Measurements from ENCODE around the gene RGS19.
A peak's percentile ranks its signal among the peaks of the same experiment; 100 is the strongest.

RGS19 gene

GRCh38 chr20:64083804-64084684 lies 4.7 kb upstream of the RGS19 start, which contains the start of gene LKAAEAR1:
LKAAEAR1 (minus strand) TSS chr20:64084398; CDS start chr20:64084219, 179 bp downstream.
- H2BK12ac ChIP-seq (ENCODE audit: low read length): peak within 1 kb of the TSS; percentile 94
- H3K27me3 ChIP-seq (ENCODE audit: control insufficient read depth in 3 of 3, insufficient read depth in 3 of 3, low read depth in 1 of 3, low read length in 3 of 3): peaks cover 2 to 64% (median 42%) of the 10 kb centered on the region in 3 experiments

GRCh38 chr20:64083378-64083803 lies 4.1 kb upstream of the RGS19 start:
- no peak overlapping the region for H3K14ac ChIP-seq (ENCODE audit: low read length)
- H4K8ac ChIP-seq (ENCODE audit: low read depth, low read length): no peak overlapping the region
- H2AK5ac ChIP-seq (ENCODE audit: low read depth, low read length): peak overlapping the region; percentile 20
- H3K23ac ChIP-seq (ENCODE audit: low read depth, low read length, poor library complexity): peak overlapping the region; percentile 93
- no peak overlapping the region for H2BK5ac ChIP-seq (ENCODE audit: low read length)
- H3K27ac ChIP-seq (replicated peaks; ENCODE audit: low read length): no peak overlapping the region
- peaks cover 2 to 57% (median 42%) of the 10 kb centered on the region in 3 experiments for H3K27me3 ChIP-seq (ENCODE audit: control insufficient read depth in 3 of 3, insufficient read depth in 3 of 3, low read depth in 1 of 3, low read length in 3 of 3)
- no peaks in the 10 kb centered on the region for H3K36me3 ChIP-seq (replicated peaks in 1 of 2; ENCODE audit: control insufficient read depth in 2 of 2, insufficient read depth in 2 of 2, low read length in 2 of 2)
- peak; percentile 76 for DNase-seq (ENCODE audit: low spot score)
- H3K4me2 ChIP-seq (ENCODE audit: insufficient read depth, low read length, poor library complexity, severe bottlenecking): peak overlapping the region; percentile 91
- H2BK120ac ChIP-seq (ENCODE audit: low read depth, low read length): no peak overlapping the region
- WGBS, 2 donors (ENCODE audit: extremely low coverage in 2 of 2, insufficient read length in 2 of 2, insufficient replicate concordance in 1 of 2): no CpG with 5 or more reads among the region's 52 CpGs
- H4K91ac ChIP-seq (ENCODE audit: low read depth, low read length, poor library complexity): no peak overlapping the region
- peak overlapping the region; percentile 85 for H2AFZ ChIP-seq (ENCODE audit: low read length)
- peaks cover 3% of the 10 kb centered on the region for H3K79me1 ChIP-seq (ENCODE audit: low read depth, low read length)
- peak overlapping the region; percentile 98 for H3K18ac ChIP-seq (ENCODE audit: low read length)
- no peak overlapping the region for H2BK12ac ChIP-seq (ENCODE audit: low read length)
- H3K4ac ChIP-seq (ENCODE audit: low read length): no peak overlapping the region
- peak overlapping the region; percentile 28 to 78 for H3K4me3 ChIP-seq (ENCODE audit: low read length in 2 of 2)
- peak overlapping the region; percentile 19 for H2BK15ac ChIP-seq (ENCODE audit: low read length)
- peak overlapping the region; percentile 46 for H3K9ac ChIP-seq (ENCODE audit: low read depth, low read length, poor library complexity)
- peaks cover 8 to 19% of the 10 kb centered on the region in 2 donors for H3K9me3 ChIP-seq (replicated peaks in 1 of 2; ENCODE audit: control insufficient read depth in 2 of 2, insufficient read depth in 1 of 2, low read depth in 1 of 2, low read length in 2 of 2)
- H3K4me1 ChIP-seq (ENCODE audit: control insufficient read depth in 2 of 2, insufficient read depth in 1 of 2, low read depth in 1 of 2, low read length in 2 of 2): peaks cover 32 to 50% of the 10 kb centered on the region in 2 donors

More at GRCh38 chr20:64083804-64084684, 4.7 kb upstream of the RGS19 start, which contains the start of gene LKAAEAR1:
- Histone ChIP-seq H2BK5ac (ENCODE audit: low read length) (no peak within 1 kb of the TSS), H3K36me3 (replicated peaks in 1 of 2; ENCODE audit: control insufficient read depth in 2 of 2, insufficient read depth in 2 of 2, low read length in 2 of 2) (no peaks in the 10 kb centered on the region), H3K9ac (ENCODE audit: low read depth, low read length, poor library complexity) (peak within 1 kb of the TSS; percentile 88), H2BK120ac (ENCODE audit: low read depth, low read length) (no peak within 1 kb of the TSS), H3K4ac (ENCODE audit: low read length) (no peak within 1 kb of the TSS), H3K14ac (ENCODE audit: low read length) (peak within 1 kb of the TSS; percentile 94), H2AFZ (ENCODE audit: low read length) (peak within 1 kb of the TSS; percentile 85), H2BK15ac (ENCODE audit: low read length) (peak within 1 kb of the TSS; percentile 49), H3K4me3 (ENCODE audit: low read length in 2 of 2) (peak within 1 kb of the TSS; percentile 28 to 78), H3K27ac (replicated peaks; ENCODE audit: low read length) (no peak within 1 kb of the TSS), H3K79me1 (ENCODE audit: low read depth, low read length) (peaks cover 2% of the 10 kb centered on the region), H4K91ac (ENCODE audit: low read depth, low read length, poor library complexity) (no peak within 1 kb of the TSS), H3K9me3 (replicated peaks in 1 of 2; ENCODE audit: control insufficient read depth in 2 of 2, insufficient read depth in 1 of 2, low read depth in 1 of 2, low read length in 2 of 2) (peaks cover 8 to 19% of the 10 kb centered on the region in 2 donors), H3K4me2 (ENCODE audit: insufficient read depth, low read length, poor library complexity, severe bottlenecking) (peak within 1 kb of the TSS; percentile 91), H3K18ac (ENCODE audit: low read length) (peak within 1 kb of the TSS; percentile 98), H3K4me1 (ENCODE audit: control insufficient read depth in 2 of 2, insufficient read depth in 1 of 2, low read depth in 1 of 2, low read length in 2 of 2) (peaks cover 27 to 43% of the 10 kb centered on the region in 2 donors), H2AK5ac (ENCODE audit: low read depth, low read length) (peak within 1 kb of the TSS; percentile 20), H3K23ac (ENCODE audit: low read depth, low read length, poor library complexity) (peak within 1 kb of the TSS; percentile 93), H4K8ac (ENCODE audit: low read depth, low read length) (peak within 1 kb of the TSS; percentile 65)
- no CpG with 5 or more reads among the region's 86 CpGs for WGBS, 2 donors (ENCODE audit: extremely low coverage in 2 of 2, insufficient read length in 2 of 2, insufficient replicate concordance in 1 of 2)
- no peak for DNase-seq (ENCODE audit: low spot score)

DNA sequence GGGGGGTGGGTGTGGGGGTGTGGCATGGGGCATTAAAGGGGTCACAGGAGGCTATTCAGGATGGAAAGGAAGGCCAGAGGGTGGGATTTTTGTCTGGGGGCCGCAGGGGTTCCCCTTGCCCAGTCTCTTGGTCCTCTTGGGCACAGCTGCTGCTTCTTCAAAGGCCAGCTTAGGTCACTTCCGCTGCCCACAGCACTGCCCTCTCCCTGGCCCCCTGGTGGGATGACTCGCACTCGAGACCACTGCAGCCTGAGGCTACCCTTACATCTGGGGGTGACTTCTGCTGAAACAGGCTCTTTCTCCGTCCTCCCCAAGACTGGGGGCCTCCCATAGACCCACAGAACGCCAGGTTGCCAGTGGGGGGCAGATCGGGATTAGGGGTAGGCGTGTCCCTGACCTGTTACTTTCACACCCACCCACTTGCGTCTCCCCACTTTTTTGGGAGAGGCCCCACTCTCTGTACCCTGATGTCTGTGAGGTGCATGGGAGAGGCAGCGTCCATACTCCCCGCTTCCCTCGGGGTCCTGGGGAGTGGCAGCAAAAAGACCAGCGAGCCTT lies 3.6 kb upstream of the RGS19 start:
- Histone ChIP-seq H3K4me2 (ENCODE audit: insufficient read depth, low read length, poor library complexity, severe bottlenecking) (peak overlapping the region; percentile 73), H2BK120ac (ENCODE audit: low read depth, low read length) (no peak overlapping the region), H3K18ac (ENCODE audit: low read length) (peak overlapping the region; percentile 76), H4K8ac (ENCODE audit: low read depth, low read length) (no peak overlapping the region), H3K36me3 (replicated peaks in 1 of 2; ENCODE audit: control insufficient read depth in 2 of 2, insufficient read depth in 2 of 2, low read length in 2 of 2) (no peaks in the 10 kb centered on the region), H3K27ac (replicated peaks; ENCODE audit: low read length) (no peak overlapping the region), H2BK12ac (ENCODE audit: low read length) (no peak overlapping the region), H3K79me1 (ENCODE audit: low read depth, low read length) (peaks cover 4% of the 10 kb centered on the region), H3K23ac (ENCODE audit: low read depth, low read length, poor library complexity) (no peak overlapping the region), H3K4ac (ENCODE audit: low read length) (no peak overlapping the region), H3K4me3 (ENCODE audit: low read length in 2 of 2) (peak overlapping the region in 1 of 2 donors; percentile 65), H4K91ac (ENCODE audit: low read depth, low read length, poor library complexity) (no peak overlapping the region), H3K9ac (ENCODE audit: low read depth, low read length, poor library complexity) (peak overlapping the region; percentile 46), H2AK5ac (ENCODE audit: low read depth, low read length) (peak overlapping the region; percentile 20), H3K14ac (ENCODE audit: low read length) (no peak overlapping the region), H3K27me3 (ENCODE audit: control insufficient read depth in 3 of 3, insufficient read depth in 3 of 3, low read depth in 1 of 3, low read length in 3 of 3) (peaks cover 2 to 52% (median 39%) of the 10 kb centered on the region in 3 experiments), H3K9me3 (replicated peaks in 1 of 2; ENCODE audit: control insufficient read depth in 2 of 2, insufficient read depth in 1 of 2, low read depth in 1 of 2, low read length in 2 of 2) (peaks cover 7 to 18% of the 10 kb centered on the region in 2 donors), H2BK5ac (ENCODE audit: low read length) (no peak overlapping the region), H3K4me1 (ENCODE audit: control insufficient read depth in 2 of 2, insufficient read depth in 1 of 2, low read depth in 1 of 2, low read length in 2 of 2) (peaks cover 36 to 54% of the 10 kb centered on the region in 2 donors), H2BK15ac (ENCODE audit: low read length) (peak overlapping the region; percentile 19), H2AFZ (ENCODE audit: low read length) (peak overlapping the region; percentile 85)
- no peak for DNase-seq (ENCODE audit: low spot score)
- no CpG with 5 or more reads among the region's 13 CpGs for WGBS, 2 donors (ENCODE audit: extremely low coverage in 2 of 2, insufficient read length in 2 of 2, insufficient replicate concordance in 1 of 2)
